Activated effector memory CD4-positive, alpha-beta T cell treated with anti-CD3 and anti-CD28 coated beads, Interleukin-2, amount 50 U/mL, for 16 hours (primary cell): ENCODE data around the gene TCFL5.

Source experiments
- DNase-seq: peaks from one replicate; pipeline ENCODE4 v3.0.0-alpha.2; 2020

The TCFL5 gene

DNA sequence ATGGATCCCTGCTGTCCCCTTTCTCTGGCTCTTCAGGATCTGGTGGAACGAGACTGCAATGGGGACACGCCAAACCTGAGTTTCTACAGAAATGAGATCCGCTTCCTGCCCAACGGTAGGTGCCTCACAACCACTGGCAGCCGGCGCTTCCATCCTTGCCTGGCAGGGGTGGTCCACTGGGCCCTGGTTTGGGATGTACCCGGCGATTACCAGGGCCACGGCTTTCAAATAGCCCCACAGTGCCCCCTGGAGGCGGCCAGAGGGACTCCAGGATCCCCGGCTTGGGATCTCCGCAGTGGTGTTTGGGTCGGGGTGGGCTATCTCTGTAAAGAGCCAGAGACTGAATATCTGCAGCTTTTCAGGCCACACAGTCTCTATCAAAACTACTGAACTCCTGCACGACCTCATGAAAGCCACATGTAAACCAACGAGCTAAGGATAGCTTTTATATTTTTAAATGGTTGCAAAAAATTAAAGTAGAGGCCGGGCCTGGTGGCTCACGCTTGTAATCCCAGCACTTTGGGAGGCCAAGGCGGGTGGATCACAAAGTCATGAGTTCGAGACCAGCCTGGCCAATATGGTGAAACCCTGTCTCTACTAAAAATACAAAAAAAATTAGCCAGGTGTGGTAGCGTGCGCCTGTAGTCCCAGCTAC is 53.3 kb downstream of the TCFL5 start:
- DNase-seq, result peak; percentile 91

GRCh38 chr20:62807444-62808210 is 54.0 kb downstream of the TCFL5 start:
- DNase-seq, result no peak

GRCh38 chr20:62806383-62807050 is 55.1 kb downstream of the TCFL5 start:
- DNase-seq, result no peak

DNA sequence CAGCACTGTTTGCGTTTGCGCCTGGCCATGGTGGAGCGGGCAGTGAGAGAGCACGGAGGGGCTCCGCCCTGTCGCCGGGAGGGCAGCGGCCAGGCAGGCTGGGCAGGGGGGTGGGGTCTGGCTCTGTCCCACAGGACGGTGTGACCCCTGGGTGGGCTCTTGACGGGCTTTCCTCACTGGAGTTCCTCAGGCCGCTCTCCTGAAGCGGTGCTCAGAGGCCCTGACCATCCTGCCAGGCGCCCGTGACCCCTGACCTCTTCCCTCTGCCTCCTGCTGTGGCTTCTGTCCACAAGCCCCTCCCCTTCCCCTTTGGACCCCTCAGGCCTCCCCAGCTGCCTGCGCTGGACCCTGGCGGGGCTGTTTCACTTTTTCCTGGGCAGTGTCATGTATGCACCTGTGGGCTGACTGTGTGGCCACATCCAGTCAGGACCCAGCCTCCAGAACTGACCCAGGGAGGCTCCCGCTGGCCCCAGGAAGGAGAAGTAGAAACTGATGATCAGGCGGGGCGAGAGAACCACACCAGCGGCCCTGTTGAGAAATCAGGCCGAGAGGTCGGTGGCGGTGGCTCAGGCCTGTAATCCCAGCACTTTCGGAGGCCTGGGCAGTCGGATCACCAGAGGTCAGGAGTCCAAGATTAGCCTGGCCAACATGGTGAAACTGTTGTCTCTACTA is 55.8 kb downstream of the TCFL5 start:
- no peak for DNase-seq

- peak; percentile 80 for DNase-seq
Measured at GRCh38 chr20:62805155-62805710, 56.4 kb downstream of the TCFL5 start.

- DNase-seq, result peak; percentile 91
Measured at GRCh38 chr20:62804627-62805154, 56.9 kb downstream of the TCFL5 start, which contains the start of gene OGFR. Gene OGFR (plus strand): TSS chr20:62804835. CDS start chr20:62804860, 25 bp downstream.

DNA sequence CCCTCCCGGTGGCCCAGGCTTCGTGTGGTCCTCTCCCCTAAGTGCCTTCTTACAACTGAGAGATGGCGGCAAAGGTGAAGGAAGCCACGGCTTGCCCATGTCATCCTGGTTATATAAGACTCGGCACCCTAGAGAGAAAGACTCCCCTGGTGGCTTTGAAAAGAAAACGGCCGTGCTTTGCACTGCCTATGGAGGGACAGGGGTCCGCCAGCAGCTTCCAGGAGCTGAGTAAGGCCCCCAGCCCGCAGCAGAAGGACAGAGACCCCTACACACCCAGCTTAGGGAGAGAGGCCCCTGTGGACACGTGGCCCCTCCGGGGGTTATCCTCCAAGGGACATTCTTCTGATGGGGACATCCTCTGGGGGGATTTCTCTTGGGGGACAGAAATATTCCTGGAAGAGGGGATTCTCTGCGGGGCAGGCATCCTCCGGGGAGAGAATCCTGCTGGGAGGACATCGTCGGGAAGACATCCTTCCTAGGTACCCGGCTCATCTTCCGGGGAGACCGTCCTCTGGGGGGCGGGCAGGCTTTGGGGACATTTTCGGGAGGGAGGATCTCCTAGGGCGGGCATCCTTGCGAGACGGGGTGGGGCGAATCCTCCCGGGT is 57.5 kb downstream of the TCFL5 start:
- no peak for DNase-seq

GRCh38 chr20:62802026-62802712 is 59.5 kb downstream of the TCFL5 start:
- DNase-seq, result no peak

DNA sequence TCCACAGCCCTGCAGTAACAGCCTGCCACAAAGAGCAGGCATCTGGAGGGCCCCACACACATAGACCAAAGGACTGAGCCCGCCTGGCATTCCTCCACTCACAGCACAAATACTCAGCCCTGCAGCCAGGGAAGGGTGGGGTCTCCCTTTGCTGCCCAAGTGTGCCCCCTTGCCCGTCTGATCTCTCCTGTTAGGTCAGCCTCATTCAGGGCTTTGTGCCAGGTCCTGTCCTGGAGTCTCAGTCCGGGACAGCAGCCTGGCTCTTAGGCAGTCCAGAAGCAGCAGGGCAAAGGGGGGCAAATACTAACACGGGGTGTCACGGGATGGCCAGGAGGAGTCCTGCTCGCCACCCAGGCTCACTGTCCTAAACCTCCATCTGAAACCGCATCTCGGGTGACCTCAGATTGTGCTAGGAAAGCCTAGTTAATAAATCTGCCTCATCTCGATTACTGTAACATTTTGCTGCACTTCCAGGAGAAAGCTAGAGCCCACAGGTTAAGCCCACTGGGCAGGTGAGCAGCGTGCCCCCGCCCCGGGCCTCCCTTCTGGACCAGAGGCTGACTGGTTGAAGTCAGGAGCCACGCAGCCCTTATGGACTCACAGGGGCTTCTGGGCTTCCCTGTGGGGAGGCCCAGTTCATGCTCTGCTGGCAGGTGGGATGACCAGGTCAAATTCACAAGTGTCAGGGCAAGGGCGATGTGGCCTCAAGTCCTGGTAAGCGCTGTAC is 60.2 kb downstream of the TCFL5 start:
- DNase-seq, result no peak

DNA sequence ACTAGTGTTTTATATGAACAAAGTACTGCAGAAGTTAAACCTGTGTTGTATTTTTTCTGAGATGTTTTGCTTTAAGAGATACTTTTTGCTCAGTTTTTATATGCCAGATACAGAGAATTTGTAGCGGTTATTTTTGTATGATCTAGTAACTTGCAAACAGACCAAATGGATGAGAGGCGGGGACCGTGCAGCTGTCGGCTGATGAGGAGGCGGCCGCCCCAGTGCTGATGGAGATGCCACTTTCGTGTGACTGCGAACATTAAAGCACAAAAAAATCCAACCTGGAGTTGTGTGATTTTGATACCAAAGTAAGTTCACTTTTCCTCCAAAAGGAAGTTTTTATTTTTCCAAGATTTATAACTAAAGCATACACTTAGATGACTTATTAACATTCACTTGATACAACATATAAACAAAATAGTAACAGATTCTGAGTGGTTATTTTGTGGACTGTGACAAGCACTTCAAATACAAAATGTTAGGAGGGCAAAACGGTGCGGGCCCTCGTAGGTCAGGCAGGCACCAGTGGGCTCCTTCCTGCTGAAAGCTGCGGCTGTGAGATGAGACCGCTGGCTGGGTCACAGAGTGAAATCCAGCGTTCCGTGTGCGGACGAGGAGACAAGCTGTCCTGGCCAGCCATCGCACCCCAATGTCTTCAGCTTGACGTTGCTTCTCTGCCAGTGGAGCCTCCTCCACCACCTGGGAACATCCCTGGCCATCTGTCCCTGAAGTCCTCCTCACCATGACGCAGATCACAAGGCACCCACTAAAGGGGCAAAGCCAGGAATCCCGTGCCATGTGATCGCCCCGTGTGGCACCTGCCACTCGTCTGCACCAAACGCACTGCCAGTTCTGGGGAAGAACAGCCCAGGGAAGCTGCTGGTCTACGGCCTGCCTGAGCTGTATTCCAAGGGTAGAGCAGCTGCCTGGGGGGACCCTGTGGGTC is 61.0 kb downstream of the TCFL5 start:
- DNase-seq, result no peak

GRCh38 chr20:62799873-62800272 is 61.7 kb downstream of the TCFL5 start:
- no peak for DNase-seq

GRCh38 chr20:62799459-62799858 is 62.2 kb downstream of the TCFL5 start:
- no peak for DNase-seq

DNA sequence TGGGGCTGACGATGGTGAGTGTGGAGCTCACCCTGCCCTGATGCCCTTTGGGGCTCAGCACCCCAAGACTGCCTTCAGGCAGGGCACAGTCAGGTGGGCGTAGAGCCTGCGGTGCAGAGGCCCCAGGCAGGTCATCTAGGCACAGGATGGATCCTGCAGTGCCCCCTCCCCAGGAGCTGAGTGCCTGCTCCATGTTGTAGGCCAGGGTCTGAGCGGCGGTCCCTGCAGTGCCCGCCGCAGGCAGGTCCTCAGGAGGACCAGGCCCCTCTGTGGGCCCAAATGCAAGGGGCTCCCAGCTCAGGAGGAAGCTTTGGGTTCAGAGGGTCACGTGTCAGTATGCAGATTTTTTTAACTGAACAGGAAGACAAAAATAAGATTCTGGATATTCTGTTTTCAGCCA is 62.6 kb downstream of the TCFL5 start:
- no peak for DNase-seq

DNA sequence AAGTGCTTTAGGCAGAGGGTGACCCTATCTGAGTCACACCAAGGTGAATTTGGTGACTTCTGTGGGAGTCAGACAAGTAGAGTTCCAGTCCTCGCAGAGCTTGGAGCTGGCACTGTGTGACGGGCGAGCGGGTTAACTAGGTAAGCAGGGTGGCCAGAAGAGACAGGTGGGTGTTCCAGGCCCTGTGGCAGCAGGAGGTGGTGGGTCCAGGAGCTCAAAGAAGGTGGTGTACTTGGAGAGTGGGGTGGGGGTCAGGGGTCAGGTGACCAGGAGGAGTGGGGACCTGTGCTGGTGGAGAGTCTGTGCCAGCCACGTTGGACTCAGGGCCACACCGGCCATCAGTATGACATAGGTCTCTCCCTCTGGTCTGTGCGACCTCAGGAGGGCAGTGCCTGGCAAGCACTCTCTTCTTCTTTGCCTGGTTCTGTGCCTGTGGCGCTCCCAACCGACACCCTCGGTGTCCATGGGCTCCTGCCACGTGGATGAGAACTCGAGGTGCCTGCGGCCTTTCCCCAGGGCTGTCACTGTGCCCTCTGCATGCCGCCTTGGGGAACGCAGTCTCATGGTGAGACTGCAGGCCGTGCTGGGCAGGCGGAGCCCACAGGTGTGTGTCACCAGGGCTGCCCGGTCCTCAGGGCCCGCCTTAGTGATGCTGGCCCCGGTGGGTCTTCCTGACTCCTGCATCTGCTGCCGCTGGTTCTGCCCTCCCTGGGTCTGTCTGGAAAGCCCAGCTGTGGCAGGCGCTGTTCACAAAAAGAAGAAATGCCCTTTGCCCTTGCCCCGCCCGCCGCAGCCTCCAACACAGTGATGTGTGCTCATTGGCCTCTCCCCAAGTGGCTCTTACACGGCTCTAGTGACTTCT is 63.7 kb downstream of the TCFL5 start:
- DNase-seq, result no peak

- DNase-seq, result no peak
Measured at GRCh38 chr20:62796699-62797491, 64.7 kb downstream of the TCFL5 start.

- DNase-seq, result peak; percentile 89
Measured at GRCh38 chr20:62795023-62795761, 66.4 kb downstream of the TCFL5 start.
